NCI-H446 treated with DMSO at 0.1 percent for 48 hours (cell line): ENCODE results near the gene ATP13A2.
"Not testable (repeated sequence)": the region's sequence is repeated elsewhere in the genome, so short reads cannot be mapped to it uniquely, and the experiment has no call there.

Experiments
- DNase-seq: peaks from one replicate; lab custom pipeline; 2025; lab: John Stamatoyannopoulos, UW

ATP13A2 gene

GRCh38 chr1:16979475-16980327 is 32.0 kb downstream of the ATP13A2 start:
- DNase-seq: no peak

- peak; percentile 46 for DNase-seq
Measured at GRCh38 chr1:16978567-16979474, 32.9 kb downstream of the ATP13A2 start.

GRCh38 chr1:16978139-16978538 is 33.6 kb downstream of the ATP13A2 start:
- no peak for DNase-seq

- no peak for DNase-seq
Measured at GRCh38 chr1:16977377-16977776, 34.4 kb downstream of the ATP13A2 start.

- no peak for DNase-seq
Measured at GRCh38 chr1:16976966-16977365, 34.8 kb downstream of the ATP13A2 start.

GRCh38 chr1:16975838-16976237 is 35.9 kb downstream of the ATP13A2 start:
- DNase-seq: no peak

GRCh38 chr1:16975211-16975610 is 36.5 kb downstream of the ATP13A2 start:
- DNase-seq: no peak

GRCh38 chr1:16973215-16973614 is 38.5 kb downstream of the ATP13A2 start:
- DNase-seq: no peak

GRCh38 chr1:16972189-16972895 is 39.4 kb downstream of the ATP13A2 start:
- no peak for DNase-seq

- DNase-seq: no peak
Measured at GRCh38 chr1:16971341-16972188, 40.2 kb downstream of the ATP13A2 start.

GRCh38 chr1:16970132-16970910 is 41.4 kb downstream of the ATP13A2 start:
- no peak for DNase-seq

GRCh38 chr1:16969651-16970050 is 42.1 kb downstream of the ATP13A2 start:
- no peak for DNase-seq

GRCh38 chr1:16969057-16969611 is 42.6 kb downstream of the ATP13A2 start:
- no peak for DNase-seq

- DNase-seq: no peak
Measured at GRCh38 chr1:16968372-16968771, 43.4 kb downstream of the ATP13A2 start.

- DNase-seq: no peak
Measured at GRCh38 chr1:16967962-16968361, 43.8 kb downstream of the ATP13A2 start.

GRCh38 chr1:16967095-16967575 is 44.6 kb downstream of the ATP13A2 start:
- DNase-seq: peak; percentile 29

GRCh38 chr1:16966282-16966681 is 45.4 kb downstream of the ATP13A2 start:
- no peak for DNase-seq

- no peak for DNase-seq
Measured at GRCh38 chr1:16965486-16966067, 46.2 kb downstream of the ATP13A2 start.

- not testable (repeated sequence) for DNase-seq
Measured at GRCh38 chr1:16964169-16964568, 47.6 kb downstream of the ATP13A2 start.
